Activated CD8-positive, alpha-beta T cell treated with anti-CD3 and anti-CD28 coated beads for 36 hours (primary cell): Measurements from ENCODE around the gene PLEKHH2. TPM values are rescaled to one million over a fixed set of nuclear protein-coding genes. Genes with fewer than 3 reads are reported as not detected.

Source experiments
- ATAC-seq: fragments of 200-7000 bp; cut with Tn5 transposase; one replicate; pipeline ENCODE4 v1.10.0; 2021; ENCODE audit warnings: mild to moderate bottlenecking, moderate library complexity
- CTCF ChIA-PET: fragments of 350-600 bp; sonication (Branson Sonifier 250); formaldehyde crosslinking; loops from one replicate; lab custom pipeline; 2021; ENCODE audit warnings: antibody characterized with exemption; lab: Charles Lee
- POLR2A ChIA-PET: fragments of 350-600 bp; sonication (Branson Sonifier 250); formaldehyde crosslinking; loops from one replicate; lab custom pipeline; 2021; ENCODE audit warnings: antibody characterized with exemption; lab: Charles Lee
- DNase-seq: peaks from one replicate; pipeline ENCODE4 v3.0.0-alpha.2; 2020
- H3K27ac Mint-ChIP-seq: one replicate; pipeline ENCODE4 v1.8.0; 2021; ENCODE audit warnings: mild to moderate bottlenecking, mixed read lengths
- H3K27me3 Mint-ChIP-seq: one replicate; pipeline ENCODE4 v1.8.0; 2021; ENCODE audit warnings: mixed read lengths
- H3K36me3 Mint-ChIP-seq: one replicate; pipeline ENCODE4 v1.8.0; 2021; ENCODE audit warnings: low read depth, mixed read lengths
- H3K4me1 Mint-ChIP-seq: one replicate; pipeline ENCODE4 v1.8.0; 2021; ENCODE audit warnings: low read depth, mixed read lengths
- H3K4me3 Mint-ChIP-seq: one replicate; pipeline ENCODE4 v1.8.0; 2021; ENCODE audit warnings: mild to moderate bottlenecking, moderate library complexity, mixed read lengths
- H3K9me3 Mint-ChIP-seq: one replicate; pipeline ENCODE4 v1.8.0; 2021; ENCODE audit warnings: mixed read lengths
- intact Hi-C: fragments of 100-400 bp; cut with micrococcal nuclease; formaldehyde crosslinking; loops from one replicate; pipeline ENCODE4 v1.10.0; 2022
- total RNA-seq, 2 experiments: library from RNA; stranded (reverse); gene quantifications; one replicate each; pipeline ENCODE4 v1.2.3, GENCODE V29; 2021
- TF ChIP-seq, protein P1 (sequence below): fragments of 200-600 bp; IDR thresholded peaks from one replicate; pipeline ENCODE4 v1.8.0; 2022; ENCODE audit warnings: antibody characterized with exemption, mild to moderate bottlenecking

PLEKHH2 gene
- total RNA-seq, 2 experiments from 2014 or later = 0.43 to 0.56 TPM

DNA sequence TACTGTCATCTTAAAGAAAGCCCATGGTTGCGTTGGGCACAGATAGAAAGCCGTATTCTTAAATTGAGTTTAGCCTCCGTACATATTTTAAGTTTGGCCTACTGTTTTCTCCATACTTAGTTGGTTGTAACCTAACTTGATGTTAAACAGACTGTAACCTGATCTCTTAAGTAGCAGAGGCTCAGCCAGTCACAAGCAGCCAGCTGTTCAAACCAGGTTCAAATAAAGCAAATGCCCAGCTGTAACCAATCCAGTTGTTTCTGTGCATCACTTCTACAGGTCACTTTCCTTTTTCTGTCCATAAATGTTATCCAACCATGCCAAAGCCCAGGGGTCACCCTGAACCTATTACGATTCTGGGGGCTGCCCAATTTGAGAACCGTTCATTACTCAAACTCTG is 31.2 kb upstream of the PLEKHH2 start:
- H3K27me3 Mint-ChIP-seq = no peaks in the 10 kb centered on the region
- peaks cover 5% of the 10 kb centered on the region for H3K4me1 Mint-ChIP-seq
- intact Hi-C loops = no loop called here
- POLR2A ChIA-PET = interaction anchor here (2.6 kb wide), 1 partner anchor 9 kb away, joined by 14 read pairs; the partner anchor contains the start of gene THADA
- no peak overlapping the region for H3K27ac Mint-ChIP-seq
- DNase-seq (no peak), ATAC-seq (no peak)
- TF ChIP-seq, protein P1, sequence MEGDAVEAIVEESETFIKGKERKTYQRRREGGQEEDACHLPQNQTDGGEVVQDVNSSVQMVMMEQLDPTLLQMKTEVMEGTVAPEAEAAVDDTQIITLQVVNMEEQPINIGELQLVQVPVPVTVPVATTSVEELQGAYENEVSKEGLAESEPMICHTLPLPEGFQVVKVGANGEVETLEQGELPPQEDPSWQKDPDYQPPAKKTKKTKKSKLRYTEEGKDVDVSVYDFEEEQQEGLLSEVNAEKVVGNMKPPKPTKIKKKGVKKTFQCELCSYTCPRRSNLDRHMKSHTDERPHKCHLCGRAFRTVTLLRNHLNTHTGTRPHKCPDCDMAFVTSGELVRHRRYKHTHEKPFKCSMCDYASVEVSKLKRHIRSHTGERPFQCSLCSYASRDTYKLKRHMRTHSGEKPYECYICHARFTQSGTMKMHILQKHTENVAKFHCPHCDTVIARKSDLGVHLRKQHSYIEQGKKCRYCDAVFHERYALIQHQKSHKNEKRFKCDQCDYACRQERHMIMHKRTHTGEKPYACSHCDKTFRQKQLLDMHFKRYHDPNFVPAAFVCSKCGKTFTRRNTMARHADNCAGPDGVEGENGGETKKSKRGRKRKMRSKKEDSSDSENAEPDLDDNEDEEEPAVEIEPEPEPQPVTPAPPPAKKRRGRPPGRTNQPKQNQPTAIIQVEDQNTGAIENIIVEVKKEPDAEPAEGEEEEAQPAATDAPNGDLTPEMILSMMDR = no peak
- H3K36me3 Mint-ChIP-seq = no peaks in the 10 kb centered on the region
- no peak overlapping the region for H3K4me3 Mint-ChIP-seq
- no peaks in the 10 kb centered on the region for H3K9me3 Mint-ChIP-seq
- CTCF ChIA-PET = interaction anchor here (0.8 to 1.7 kb wide), 5 partner anchors 9 to 272 kb away, joined by 3 to 16 read pairs (median 5); partner anchors contain the start of gene THADA

DNA sequence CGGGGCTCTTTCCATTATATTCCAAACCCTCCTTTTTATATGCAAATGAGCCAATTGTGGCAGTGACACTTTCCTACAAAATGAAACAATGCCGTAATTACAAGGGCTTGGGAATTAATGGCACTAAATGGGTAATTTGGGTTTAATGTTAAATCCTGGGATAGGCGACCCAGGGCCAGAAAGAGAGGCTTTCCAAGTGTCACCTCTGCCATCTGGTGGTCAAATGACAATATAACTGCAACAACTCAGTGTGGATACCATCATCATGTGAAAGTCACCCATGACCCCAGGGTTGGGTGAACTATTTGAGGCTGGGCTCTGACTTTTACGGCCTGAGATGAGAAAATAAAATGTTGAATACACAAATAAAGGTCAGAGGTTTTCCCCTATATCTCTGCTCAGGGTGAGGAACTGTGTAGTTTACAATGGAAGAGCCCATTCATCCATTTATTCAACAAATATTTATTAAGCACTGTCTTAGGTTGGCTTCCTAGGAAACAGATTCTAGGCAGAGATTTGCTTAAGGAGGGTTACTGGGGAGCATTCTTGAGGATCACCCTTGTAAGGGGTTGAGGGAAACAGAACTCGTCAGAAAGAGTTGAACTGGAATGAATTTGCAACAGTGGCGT is 27.7 kb upstream of the PLEKHH2 start:
- ChIA-PET POLR2A (interaction anchor here (0.8 kb wide), 1 partner anchor 165 kb away, joined by 4 read pairs; no protein-coding TSS in a partner anchor), CTCF (interaction anchor here (0.6 to 1.8 kb wide), 13 partner anchors 12 to 778 kb away, joined by 3 to 6 read pairs (median 4); partner anchors contain the start of genes PLEKHH2 and THADA)
- intact Hi-C loops = no loop called here
- H3K4me3 Mint-ChIP-seq = no peak overlapping the region
- ATAC-seq = peak; percentile 81
- no peak overlapping the region for H3K27ac Mint-ChIP-seq
- H3K27me3 Mint-ChIP-seq = no peaks in the 10 kb centered on the region
- no peaks in the 10 kb centered on the region for H3K9me3 Mint-ChIP-seq
- H3K36me3 Mint-ChIP-seq = no peaks in the 10 kb centered on the region
- TF ChIP-seq, protein P1 = peak; percentile 84
- peak; percentile 46 for DNase-seq
- H3K4me1 Mint-ChIP-seq = peaks cover 5% of the 10 kb centered on the region

DNA sequence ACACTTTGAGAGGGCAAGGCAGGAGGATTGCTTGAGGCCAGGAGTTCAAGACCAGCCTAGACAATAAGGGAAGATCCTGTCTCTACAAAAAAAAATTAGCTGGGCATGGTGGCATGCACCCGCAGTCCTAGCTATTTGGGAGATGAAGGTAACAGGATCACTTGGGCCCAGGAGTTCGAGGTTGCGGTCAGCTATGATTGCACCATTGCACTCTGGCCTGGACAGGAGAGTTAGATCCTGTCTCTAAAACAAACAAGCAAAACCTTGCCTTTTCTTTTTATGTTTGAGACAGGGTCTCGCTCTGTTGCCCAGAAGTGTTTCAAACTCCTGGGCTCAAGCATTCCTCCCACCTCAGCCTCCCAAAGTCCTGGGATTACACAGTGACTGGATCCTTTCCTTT is 26.7 kb upstream of the PLEKHH2 start:
- ChIA-PET POLR2A (interaction anchor here (0.8 kb wide), 1 partner anchor 164 kb away, joined by 4 read pairs; no protein-coding TSS in a partner anchor), CTCF (interaction anchor here (0.6 to 1.8 kb wide), 10 partner anchors 11 to 663 kb away, joined by 3 to 8 read pairs (median 4); partner anchors contain the start of genes PLEKHH2 and THADA)
- Mint-ChIP-seq H3K4me1 (no peaks in the 10 kb centered on the region), H3K9me3 (no peaks in the 10 kb centered on the region), H3K4me3 (no peak overlapping the region), H3K27me3 (no peaks in the 10 kb centered on the region), H3K36me3 (no peaks in the 10 kb centered on the region), H3K27ac (no peak overlapping the region)
- intact Hi-C loops = loop anchor here (10.0 kb wide), 1 partner anchor 264 kb away; no protein-coding TSS in a partner anchor
- no peak for DNase-seq
- TF ChIP-seq, protein P1 = no peak
- no peak for ATAC-seq

DNA sequence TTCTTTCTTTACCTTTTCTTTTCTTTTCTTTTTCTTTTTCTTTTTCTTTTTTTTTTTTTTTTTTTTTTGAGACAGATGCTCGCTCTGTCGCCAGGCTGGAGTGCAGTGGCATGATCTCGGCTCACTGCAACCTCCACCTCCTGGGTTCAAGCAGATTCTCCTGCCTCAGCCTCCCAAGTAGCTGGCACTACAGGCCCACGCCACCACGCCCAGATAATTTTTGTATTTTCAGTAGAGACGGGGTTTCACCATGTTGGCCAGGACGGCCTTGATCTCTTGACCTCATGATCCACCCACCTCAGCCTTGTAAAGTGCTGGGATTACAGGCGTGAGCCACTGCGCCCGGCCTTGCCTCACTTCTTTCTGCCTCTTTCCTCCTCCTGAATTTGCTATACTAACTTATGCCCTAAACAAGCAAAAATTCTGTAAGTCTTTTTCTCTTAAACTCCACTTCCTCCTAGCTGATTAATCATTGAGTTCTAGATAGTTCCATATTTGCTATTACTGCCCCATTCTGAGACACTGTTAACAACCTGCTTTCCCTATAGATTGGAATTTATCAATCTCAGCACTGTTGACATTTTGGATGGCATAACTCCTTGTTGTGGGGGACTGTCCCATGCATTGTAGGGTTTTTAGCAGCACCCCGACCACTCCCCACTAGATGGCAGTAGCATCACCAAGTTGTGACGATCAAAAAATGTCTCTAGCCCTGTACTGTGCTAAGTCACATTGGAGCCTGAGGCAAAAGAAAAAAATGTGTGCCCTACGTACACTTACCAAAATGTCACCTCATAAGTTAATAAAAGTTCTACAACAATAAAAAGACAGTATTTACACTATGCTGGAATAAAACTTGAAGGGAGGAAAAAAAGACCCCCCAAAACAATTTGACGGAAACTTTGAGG is 24.8 kb upstream of the PLEKHH2 start:
- no peaks in the 10 kb centered on the region for H3K4me1 Mint-ChIP-seq
- ATAC-seq = peak; percentile 93
- ChIA-PET POLR2A (no interaction called here), CTCF (interaction anchor here (0.8 to 1.7 kb wide), 6 partner anchors 16 to 665 kb away, joined by 3 to 6 read pairs (median 4); partner anchors contain the start of gene THADA)
- DNase-seq = peak; percentile 85
- TF ChIP-seq, protein P1 = peak; percentile 75
- no peaks in the 10 kb centered on the region for H3K9me3 Mint-ChIP-seq
- H3K27me3 Mint-ChIP-seq = no peaks in the 10 kb centered on the region
- H3K36me3 Mint-ChIP-seq = no peaks in the 10 kb centered on the region
- intact Hi-C loops = loop anchor here (10.0 kb wide), 1 partner anchor 263 kb away; no protein-coding TSS in a partner anchor
- no peak overlapping the region for H3K4me3 Mint-ChIP-seq
- H3K27ac Mint-ChIP-seq = no peak overlapping the region
